IMR-90 (cell line): Measurements from ENCODE around the gene RAB26.

Experiments
- CEBPB ChIP-seq: IDR thresholded peaks from 2 replicates; pipeline ENCODE4 v1.6.1; 2012; ENCODE audit warnings: low read depth, low read length, improper control_type of control experiment
- CHD1 ChIP-seq: IDR thresholded peaks from 2 replicates; pipeline ENCODE4 v1.6.1; 2012; ENCODE audit warnings: low read depth, low read length, improper control_type of control experiment
- FOS ChIP-seq: fragments of 150-350 bp; IDR thresholded peaks from 2 replicates; pipeline ENCODE4 v1.6.1; 2016; ENCODE audit warnings: low read depth, low read length
- MAFK ChIP-seq: IDR thresholded peaks from 2 replicates; pipeline ENCODE4 v1.6.1; 2012; ENCODE audit warnings: low read depth, low read length, improper control_type of control experiment
- MAZ ChIP-seq: IDR thresholded peaks from 2 replicates; pipeline ENCODE4 v1.6.1; 2012; ENCODE audit warnings: low read depth, mild to moderate bottlenecking, low read length, improper control_type of control experiment, moderate library complexity, borderline replicate concordance
- MXI1 ChIP-seq: IDR thresholded peaks from 2 replicates; pipeline ENCODE4 v1.6.1; 2012; ENCODE audit warnings: low read depth, mild to moderate bottlenecking, low read length, moderate library complexity, borderline replicate concordance
- NFE2L2 ChIP-seq: fragments of 150-350 bp; IDR thresholded peaks from 2 replicates; pipeline ENCODE4 v1.6.1; 2016; ENCODE audit warnings: low read depth, mild to moderate bottlenecking, low read length
- POLR2A ChIP-seq: IDR thresholded peaks from 2 replicates; pipeline ENCODE4 v1.6.1; 2012; ENCODE audit warnings: mild to moderate bottlenecking, low read depth, low read length
- RCOR1 ChIP-seq: IDR thresholded peaks from 2 replicates; pipeline ENCODE4 v1.6.1; 2012; ENCODE audit warnings: mild to moderate bottlenecking, low read length, improper control_type of control experiment; ENCODE audit not compliant: insufficient replicate concordance
- RFX5 ChIP-seq: IDR thresholded peaks from 2 replicates; pipeline ENCODE4 v1.8.0; 2012; ENCODE audit warnings: low read depth, mild to moderate bottlenecking, low read length, moderate library complexity
- SMC3 ChIP-seq: fragments of 150-350 bp; IDR thresholded peaks from 2 replicates; pipeline ENCODE4 v1.6.1; 2016; ENCODE audit warnings: low read depth, mild to moderate bottlenecking, antibody characterized with exemption, low read length, moderate library complexity
- TF ChIP-seq, protein P1 (sequence below): conservative IDR thresholded peaks from 2 replicates; pipeline ENCODE4 v1.5.1; 2012; ENCODE audit warnings: mild to moderate bottlenecking, low read depth, low read length, improper control_type of control experiment
- TF ChIP-seq, protein P2 (sequence below): fragments of 150-350 bp; IDR thresholded peaks from 2 replicates; pipeline ENCODE4 v1.6.1; 2016; ENCODE audit warnings: low read depth, mild to moderate bottlenecking, low read length, moderate library complexity, borderline replicate concordance
- TF ChIP-seq, protein P3 (sequence below): fragments of 150-350 bp; IDR thresholded peaks from 2 replicates; pipeline ENCODE4 v1.6.1; 2017; ENCODE audit warnings: mild to moderate bottlenecking, antibody characterized with exemption, low read length, low read depth

DNA sequence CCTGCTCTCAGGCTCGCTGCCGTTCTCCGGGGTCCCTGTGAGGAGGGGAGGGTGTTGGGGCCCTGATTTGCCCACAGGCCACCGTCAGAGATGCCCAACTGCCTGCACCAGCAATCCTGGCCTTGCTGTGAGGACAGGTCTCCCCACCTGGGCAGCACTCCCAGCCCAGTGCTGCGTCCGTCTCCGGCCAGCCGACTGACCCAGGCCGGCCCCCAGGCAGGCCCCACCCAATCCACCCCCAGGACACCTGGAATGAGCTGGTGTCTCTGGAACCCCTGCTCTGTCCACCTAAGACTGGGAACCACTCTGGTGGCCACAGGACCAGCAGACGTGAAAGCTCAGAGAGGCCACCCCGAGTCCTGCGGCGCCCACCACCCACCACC lies 32.8 kb upstream of the RAB26 start:
- TF ChIP-seq, protein P1, sequence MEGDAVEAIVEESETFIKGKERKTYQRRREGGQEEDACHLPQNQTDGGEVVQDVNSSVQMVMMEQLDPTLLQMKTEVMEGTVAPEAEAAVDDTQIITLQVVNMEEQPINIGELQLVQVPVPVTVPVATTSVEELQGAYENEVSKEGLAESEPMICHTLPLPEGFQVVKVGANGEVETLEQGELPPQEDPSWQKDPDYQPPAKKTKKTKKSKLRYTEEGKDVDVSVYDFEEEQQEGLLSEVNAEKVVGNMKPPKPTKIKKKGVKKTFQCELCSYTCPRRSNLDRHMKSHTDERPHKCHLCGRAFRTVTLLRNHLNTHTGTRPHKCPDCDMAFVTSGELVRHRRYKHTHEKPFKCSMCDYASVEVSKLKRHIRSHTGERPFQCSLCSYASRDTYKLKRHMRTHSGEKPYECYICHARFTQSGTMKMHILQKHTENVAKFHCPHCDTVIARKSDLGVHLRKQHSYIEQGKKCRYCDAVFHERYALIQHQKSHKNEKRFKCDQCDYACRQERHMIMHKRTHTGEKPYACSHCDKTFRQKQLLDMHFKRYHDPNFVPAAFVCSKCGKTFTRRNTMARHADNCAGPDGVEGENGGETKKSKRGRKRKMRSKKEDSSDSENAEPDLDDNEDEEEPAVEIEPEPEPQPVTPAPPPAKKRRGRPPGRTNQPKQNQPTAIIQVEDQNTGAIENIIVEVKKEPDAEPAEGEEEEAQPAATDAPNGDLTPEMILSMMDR, result no peak
- TF ChIP-seq POLR2A, result no peak
- TF ChIP-seq NFE2L2, result no peak
- TF ChIP-seq, protein P2, sequence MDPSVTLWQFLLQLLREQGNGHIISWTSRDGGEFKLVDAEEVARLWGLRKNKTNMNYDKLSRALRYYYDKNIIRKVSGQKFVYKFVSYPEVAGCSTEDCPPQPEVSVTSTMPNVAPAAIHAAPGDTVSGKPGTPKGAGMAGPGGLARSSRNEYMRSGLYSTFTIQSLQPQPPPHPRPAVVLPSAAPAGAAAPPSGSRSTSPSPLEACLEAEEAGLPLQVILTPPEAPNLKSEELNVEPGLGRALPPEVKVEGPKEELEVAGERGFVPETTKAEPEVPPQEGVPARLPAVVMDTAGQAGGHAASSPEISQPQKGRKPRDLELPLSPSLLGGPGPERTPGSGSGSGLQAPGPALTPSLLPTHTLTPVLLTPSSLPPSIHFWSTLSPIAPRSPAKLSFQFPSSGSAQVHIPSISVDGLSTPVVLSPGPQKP, result no peak
- no peak for TF ChIP-seq RCOR1
- TF ChIP-seq MAZ, result no peak
- no peak for TF ChIP-seq RFX5
- TF ChIP-seq, protein P3, sequence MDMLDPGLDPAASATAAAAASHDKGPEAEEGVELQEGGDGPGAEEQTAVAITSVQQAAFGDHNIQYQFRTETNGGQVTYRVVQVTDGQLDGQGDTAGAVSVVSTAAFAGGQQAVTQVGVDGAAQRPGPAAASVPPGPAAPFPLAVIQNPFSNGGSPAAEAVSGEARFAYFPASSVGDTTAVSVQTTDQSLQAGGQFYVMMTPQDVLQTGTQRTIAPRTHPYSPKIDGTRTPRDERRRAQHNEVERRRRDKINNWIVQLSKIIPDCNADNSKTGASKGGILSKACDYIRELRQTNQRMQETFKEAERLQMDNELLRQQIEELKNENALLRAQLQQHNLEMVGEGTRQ, result no peak
- no peak for TF ChIP-seq MAFK
- no peak for TF ChIP-seq FOS
- no peak for TF ChIP-seq SMC3
- no peak for TF ChIP-seq CHD1
- no peak for TF ChIP-seq MXI1
- TF ChIP-seq CEBPB, result no peak
